GM19193 (cell line): ENCODE measurements around the gene RIN3.

Experiments
- POLR2A ChIP-seq: IDR thresholded peaks from 4 replicates; pipeline ENCODE4 v1.6.1; 2011; ENCODE audit not compliant: insufficient read depth, insufficient read length; ENCODE audit errors: extremely low read depth

The RIN3 gene

GRCh38 chr14:92481811-92482555 is 31.6 kb upstream of the RIN3 start:
- TF ChIP-seq POLR2A, result no peak

- no peak for TF ChIP-seq POLR2A
Measured at GRCh38 chr14:92482621-92483319, 30.8 kb upstream of the RIN3 start.

DNA sequence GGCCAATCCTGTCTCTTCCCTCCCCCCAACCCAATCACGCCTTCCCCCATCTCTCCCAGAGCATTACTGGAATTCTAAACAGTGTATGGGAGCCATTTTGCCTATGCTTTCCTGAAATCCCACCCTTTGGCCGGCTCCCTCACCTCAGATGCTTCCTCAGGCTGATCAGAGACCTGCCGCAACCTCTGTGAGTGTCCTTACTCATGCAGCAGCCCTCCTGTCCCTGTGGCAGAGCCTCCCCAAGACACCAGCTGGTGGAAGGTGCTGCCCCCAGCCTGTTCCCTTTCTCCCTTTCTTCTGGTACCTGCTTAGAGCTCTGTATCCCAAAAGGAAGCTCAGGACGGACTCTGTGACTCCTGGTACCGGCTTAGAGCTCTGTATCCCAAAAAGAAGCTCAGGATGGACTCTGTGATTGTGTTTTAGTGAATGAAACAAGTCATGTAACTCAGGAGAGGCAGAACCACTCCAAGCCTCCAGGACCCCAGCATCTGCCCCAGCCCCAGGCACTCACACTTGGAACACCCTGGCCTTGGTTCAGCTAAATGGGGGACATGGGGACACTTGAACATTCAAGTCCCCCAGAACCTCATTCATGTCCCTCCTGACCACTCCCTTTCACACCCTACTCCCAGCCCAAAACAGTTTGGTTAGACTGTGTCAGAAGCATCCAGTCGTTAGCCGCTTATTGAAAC is 29.3 kb upstream of the RIN3 start:
- no peak for TF ChIP-seq POLR2A

- no peak for TF ChIP-seq POLR2A
Measured at GRCh38 chr14:92486881-92487280, 26.7 kb upstream of the RIN3 start.

- no peak for TF ChIP-seq POLR2A
Measured at GRCh38 chr14:92487513-92488133, 26.0 kb upstream of the RIN3 start.

DNA sequence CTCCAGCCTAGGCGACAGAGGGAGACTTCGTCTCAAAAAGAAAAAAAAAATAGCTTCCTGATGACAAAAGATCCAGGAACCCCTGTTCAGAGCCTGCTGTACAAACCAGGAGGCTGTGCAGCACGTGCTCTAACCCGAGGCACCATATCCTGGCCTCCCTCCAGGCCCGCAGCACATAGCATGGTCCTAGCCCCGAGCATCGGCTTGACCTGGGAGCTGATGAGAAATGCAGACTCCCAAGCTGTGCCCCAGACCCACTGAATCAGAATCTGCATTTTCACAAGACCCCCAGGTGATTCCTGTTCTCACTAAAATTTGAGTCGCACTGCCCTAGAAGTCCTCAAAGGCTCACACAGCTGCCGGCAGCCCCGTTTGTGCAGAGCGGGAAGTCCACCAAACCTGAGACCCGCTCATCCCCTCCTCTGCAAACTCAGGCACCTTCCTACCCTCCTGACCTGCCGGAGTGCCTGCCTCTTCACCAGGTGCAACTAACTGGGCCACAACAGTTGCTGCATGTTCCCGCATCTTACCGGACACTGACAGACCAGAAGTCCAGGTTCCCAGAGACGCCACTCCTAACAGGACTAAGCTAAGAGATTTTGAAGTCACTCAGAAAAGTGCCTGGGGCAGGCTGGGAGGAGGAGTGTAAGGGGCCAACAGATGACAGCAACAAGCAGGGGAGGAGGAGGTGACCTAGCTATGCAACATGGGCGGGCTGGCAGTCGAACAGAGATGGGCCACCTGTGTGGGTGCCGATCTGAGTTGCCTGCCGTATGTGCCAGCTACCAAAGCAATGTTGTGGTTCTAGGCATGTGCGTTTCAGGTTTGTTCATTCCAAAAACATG is 24.0 kb upstream of the RIN3 start:
- TF ChIP-seq POLR2A, result no peak

- TF ChIP-seq POLR2A, result no peak
Measured at GRCh38 chr14:92490239-92490959, 23.2 kb upstream of the RIN3 start.

- TF ChIP-seq POLR2A, result no peak
Measured at GRCh38 chr14:92491782-92492181, 21.8 kb upstream of the RIN3 start.

DNA sequence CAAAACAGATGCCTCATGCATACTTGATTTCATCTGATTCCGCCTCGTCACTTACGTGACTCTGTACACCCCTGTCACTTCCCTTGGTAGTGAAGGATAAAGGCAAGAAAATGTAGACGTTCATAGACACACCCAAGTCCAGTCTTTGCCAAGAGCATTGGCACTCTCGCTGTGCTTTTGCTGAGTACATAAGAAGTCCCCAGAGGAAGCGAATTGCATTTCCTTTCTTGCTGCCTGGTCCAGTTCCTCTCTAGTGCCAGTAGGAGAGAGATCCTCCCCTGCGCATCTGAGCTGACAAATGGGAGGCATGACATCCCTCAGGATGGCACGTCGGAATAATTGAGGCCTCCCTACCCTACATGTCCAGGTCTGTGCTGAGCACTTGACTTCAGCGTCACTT is 21.3 kb upstream of the RIN3 start:
- no peak for TF ChIP-seq POLR2A

DNA sequence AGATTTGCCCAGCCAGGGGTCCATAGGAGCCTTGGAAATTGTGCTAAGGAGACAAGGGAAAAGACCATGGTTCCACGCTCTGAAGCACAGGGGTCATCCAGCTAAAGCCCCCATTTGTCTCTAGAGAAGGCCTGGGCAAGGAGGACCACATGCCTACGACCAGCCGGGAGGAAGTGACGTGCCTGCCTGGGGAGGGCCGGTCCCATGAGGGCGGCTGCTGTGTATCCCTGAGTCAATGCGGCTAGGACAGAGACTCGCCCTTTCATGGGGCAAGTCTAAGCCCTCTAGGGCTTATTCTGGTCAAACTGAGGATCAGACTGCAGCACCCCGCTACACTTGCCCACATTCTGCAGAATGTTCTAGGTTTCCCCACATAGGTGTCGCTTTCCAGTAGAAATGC is 20.6 kb upstream of the RIN3 start:
- TF ChIP-seq POLR2A, result no peak

DNA sequence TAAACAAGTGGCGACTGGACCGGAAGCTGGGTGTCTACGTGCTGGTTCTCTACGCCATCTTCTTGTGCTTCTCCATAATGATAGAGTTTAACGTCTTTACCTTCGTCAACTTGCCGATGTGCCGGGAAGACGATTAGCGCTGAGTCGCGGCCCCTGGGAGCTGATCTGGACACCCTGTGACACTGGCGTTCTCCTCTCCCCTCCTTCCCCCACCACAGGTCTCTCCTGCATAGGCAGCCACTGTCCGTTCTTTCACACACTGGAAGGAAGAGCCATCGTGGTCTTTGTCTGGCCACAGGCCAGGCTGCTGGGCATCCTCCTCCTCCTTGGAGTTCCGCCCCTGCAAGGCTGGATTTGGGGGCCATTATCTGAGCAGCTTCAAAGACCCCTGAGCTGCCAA is 20.1 kb upstream of the RIN3 start:
- no peak for TF ChIP-seq POLR2A

- TF ChIP-seq POLR2A, result no peak
Measured at GRCh38 chr14:92494512-92494911, 19.1 kb upstream of the RIN3 start.

- no peak for TF ChIP-seq POLR2A
Measured at GRCh38 chr14:92495027-92495426, 18.6 kb upstream of the RIN3 start.

DNA sequence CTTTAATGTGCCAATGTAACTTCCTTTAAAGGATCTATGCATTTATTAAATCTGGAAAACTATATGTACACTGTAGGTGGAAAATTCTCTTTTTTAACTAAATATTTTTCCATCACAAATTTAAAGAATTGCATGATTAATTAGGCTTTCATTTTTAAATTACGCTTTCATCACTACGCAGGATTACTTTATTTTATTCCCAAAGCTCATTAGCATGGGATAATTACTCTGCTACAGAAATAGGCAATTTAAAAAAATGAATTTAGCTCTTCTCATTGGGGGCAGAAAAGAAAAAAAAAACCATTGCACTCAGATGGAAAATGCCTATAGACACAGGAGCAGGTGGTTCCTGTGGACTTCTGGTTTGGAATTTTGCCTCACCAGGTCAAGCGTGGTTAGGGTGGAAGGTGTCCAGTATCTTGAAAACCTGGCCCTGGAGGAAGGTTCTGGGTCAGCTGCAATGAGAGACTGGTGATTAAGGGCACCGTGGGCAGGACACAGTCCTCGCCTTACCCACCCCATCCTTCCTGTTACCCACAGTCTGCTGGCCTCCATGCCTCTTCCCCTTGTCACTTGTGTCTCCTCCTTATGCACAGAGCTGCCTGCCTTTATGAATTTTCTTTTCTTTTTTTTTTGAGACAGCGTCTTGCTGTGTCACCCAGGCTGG is 17.3 kb upstream of the RIN3 start:
- TF ChIP-seq POLR2A, result no peak

GRCh38 chr14:92497391-92497790 is 16.2 kb upstream of the RIN3 start:
- no peak for TF ChIP-seq POLR2A
